ENCODE measurements around the gene GSK3B.

GRCh38 chr3:120095979-120096426, 1.8 kb upstream of the GSK3B start:
- TF ChIP-seq CTCF (IDR thresholded peaks at IDR 0.05 in 2 of 3, conservative IDR thresholded peaks at IDR 0.05 in 1 of 3; ENCODE audit: control insufficient read depth in 2 of 3, extremely low read depth in 1 of 3, insufficient read depth in 1 of 3, low read depth in 3 of 3, low read length in 3 of 3) (no peak), DPF2 (IDR thresholded peaks at IDR 0.05) (no peak), RAD21 (IDR thresholded peaks at IDR 0.05; ENCODE audit: insufficient read depth, low read depth, low read length) (no peak), POLR2AphosphoS2 (IDR thresholded peaks at IDR 0.05; ENCODE audit: low read depth, low read length) (no peak), MAX (IDR thresholded peaks at IDR 0.05; ENCODE audit: low read depth, low read length) (no peak), ZBTB4 (CRISPR knock-in tag; IDR thresholded peaks at IDR 0.05) (no peak), EP300 (IDR thresholded peaks at IDR 0.05; ENCODE audit: borderline replicate concordance in 1 of 2, control insufficient read depth in 1 of 2, low read depth in 2 of 2, low read length in 2 of 2) (0 out of 4 replicates have a peak, but pooled peaks of 1 of the 2 experiments have one; percentile 18), NFYB (IDR thresholded peaks at IDR 0.05; ENCODE audit: insufficient read depth, low read depth, low read length) (no peak), GABPA (IDR thresholded peaks at IDR 0.05; ENCODE audit: low read depth) (no peak), ZSCAN29 (IDR thresholded peaks at IDR 0.05) (no peak), EZH2 (IDR thresholded peaks at IDR 0.05; ENCODE audit: borderline replicate concordance, control insufficient read depth, low read depth, low read length) (no peak), SP1 (IDR thresholded peaks at IDR 0.05; ENCODE audit: low read depth, low read length) (no peak), POLR2A (IDR thresholded peaks at IDR 0.05; ENCODE audit: low read depth, low read length) (no peak)
